Brain microvascular endothelial cell (primary cell): ENCODE measurements around the gene NSD1.

ENCODE experiments used
- DNase-seq: peaks from one replicate; pipeline ENCODE4 v3.0.0-alpha.2; 2020
- H3K27ac ChIP-seq: fragments of 250-450 bp; sonication (Bioruptor Pico); 2 replicates; pipeline ENCODE4 v1.5.1; 2020; ENCODE audit warnings: mild to moderate bottlenecking, moderate library complexity
- H3K27me3 ChIP-seq: fragments of 250-450 bp; sonication (Bioruptor Pico); replicated peaks from 2 replicates; pipeline ENCODE4 v1.5.1; 2020; ENCODE audit warnings: mild to moderate bottlenecking
- H3K36me3 ChIP-seq: fragments of 250-450 bp; sonication (Bioruptor Pico); replicated peaks from 2 replicates; pipeline ENCODE4 v1.5.1; 2020; ENCODE audit warnings: mild to moderate bottlenecking
- H3K4me3 ChIP-seq: 2 replicates; pipeline ENCODE4 v1.5.1; 2011; ENCODE audit warnings: low read depth, mild to moderate bottlenecking, control low read depth, low read length, moderate library complexity
- in situ Hi-C: cut with HindIII; loops from 2 replicates; pipeline ENCODE4 v1.10.0; 2017; ENCODE audit warnings: low sequenced_read_pairs, low pct_ligation_motif_present
- TF ChIP-seq, protein P1 (sequence below): IDR thresholded peaks from 2 replicates; pipeline ENCODE4 v1.5.1; 2011; ENCODE audit warnings: low read depth, mild to moderate bottlenecking, moderate library complexity, low read length, control low read depth, inconsistent platforms; ENCODE audit errors: missing control alignments

NSD1 gene

GRCh38 chr5:177111720-177112394, 21.7 kb upstream of the NSD1 start:
- TF ChIP-seq, protein P1, sequence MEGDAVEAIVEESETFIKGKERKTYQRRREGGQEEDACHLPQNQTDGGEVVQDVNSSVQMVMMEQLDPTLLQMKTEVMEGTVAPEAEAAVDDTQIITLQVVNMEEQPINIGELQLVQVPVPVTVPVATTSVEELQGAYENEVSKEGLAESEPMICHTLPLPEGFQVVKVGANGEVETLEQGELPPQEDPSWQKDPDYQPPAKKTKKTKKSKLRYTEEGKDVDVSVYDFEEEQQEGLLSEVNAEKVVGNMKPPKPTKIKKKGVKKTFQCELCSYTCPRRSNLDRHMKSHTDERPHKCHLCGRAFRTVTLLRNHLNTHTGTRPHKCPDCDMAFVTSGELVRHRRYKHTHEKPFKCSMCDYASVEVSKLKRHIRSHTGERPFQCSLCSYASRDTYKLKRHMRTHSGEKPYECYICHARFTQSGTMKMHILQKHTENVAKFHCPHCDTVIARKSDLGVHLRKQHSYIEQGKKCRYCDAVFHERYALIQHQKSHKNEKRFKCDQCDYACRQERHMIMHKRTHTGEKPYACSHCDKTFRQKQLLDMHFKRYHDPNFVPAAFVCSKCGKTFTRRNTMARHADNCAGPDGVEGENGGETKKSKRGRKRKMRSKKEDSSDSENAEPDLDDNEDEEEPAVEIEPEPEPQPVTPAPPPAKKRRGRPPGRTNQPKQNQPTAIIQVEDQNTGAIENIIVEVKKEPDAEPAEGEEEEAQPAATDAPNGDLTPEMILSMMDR: peak; percentile 98
- DNase-seq: no peak
- Histone ChIP-seq H3K4me3 (no peak overlapping the region), H3K27me3 (no peaks in the 10 kb centered on the region), H3K36me3 (no peaks in the 10 kb centered on the region), H3K27ac (no peak overlapping the region)
- in situ Hi-C loops: no loop called here

- TF ChIP-seq, protein P1: no peak
- in situ Hi-C loops: no loop called here
- H3K36me3 ChIP-seq: no peaks in the 10 kb centered on the region
- no peak overlapping the region for H3K27ac ChIP-seq
- H3K4me3 ChIP-seq: no peak overlapping the region
- DNase-seq: no peak
- no peaks in the 10 kb centered on the region for H3K27me3 ChIP-seq
These were observed 20.9 kb upstream of the NSD1 start for GRCh38 chr5:177112589-177113220.

DNA sequence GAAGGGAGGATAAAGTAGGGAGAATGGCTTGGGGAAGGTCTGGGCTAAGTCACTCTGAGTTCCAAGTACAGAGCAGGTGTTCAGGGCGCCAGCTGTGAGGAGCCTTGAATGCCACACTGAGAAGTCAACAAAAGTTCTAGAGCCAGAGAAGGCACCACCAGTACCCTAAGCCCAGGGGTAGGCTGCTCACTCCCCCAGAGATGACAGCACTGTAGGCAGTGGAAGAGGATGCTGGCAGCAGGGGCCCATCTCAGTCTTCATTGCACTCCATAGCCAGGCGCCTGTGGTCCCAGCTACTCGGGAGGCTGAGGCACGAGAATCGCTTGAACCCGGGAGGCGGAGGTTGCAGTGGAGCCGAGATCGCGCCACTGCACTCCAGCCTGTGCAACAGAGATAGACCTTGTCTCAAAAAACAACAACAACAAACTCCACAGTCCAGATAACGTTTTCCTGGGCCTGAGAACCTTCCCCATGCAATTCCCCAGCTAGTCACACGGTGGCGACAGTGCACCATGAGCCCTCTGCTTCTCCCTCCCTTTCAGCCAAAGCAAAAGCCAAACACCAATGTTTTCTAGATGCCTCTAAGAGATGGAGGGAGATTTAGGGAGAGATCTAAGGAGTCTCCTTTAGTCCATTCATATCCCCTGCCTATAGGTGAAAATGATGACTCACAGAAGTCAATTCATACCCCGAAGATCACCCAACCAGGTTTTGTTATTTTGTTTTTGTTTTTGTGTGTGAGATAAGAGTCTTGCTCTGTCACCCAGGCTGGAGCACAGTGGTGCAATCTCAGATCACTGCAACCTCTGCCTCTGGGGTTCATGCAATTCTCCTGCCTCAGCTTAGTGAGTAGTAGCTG, 19.8 kb upstream of the NSD1 start:
- H3K36me3 ChIP-seq: no peaks in the 10 kb centered on the region
- peak; percentile 71 for DNase-seq
- H3K27ac ChIP-seq: no peak overlapping the region
- TF ChIP-seq, protein P1: peak; percentile 99
- no peak overlapping the region for H3K4me3 ChIP-seq
- in situ Hi-C loops: no loop called here
- no peaks in the 10 kb centered on the region for H3K27me3 ChIP-seq

DNA sequence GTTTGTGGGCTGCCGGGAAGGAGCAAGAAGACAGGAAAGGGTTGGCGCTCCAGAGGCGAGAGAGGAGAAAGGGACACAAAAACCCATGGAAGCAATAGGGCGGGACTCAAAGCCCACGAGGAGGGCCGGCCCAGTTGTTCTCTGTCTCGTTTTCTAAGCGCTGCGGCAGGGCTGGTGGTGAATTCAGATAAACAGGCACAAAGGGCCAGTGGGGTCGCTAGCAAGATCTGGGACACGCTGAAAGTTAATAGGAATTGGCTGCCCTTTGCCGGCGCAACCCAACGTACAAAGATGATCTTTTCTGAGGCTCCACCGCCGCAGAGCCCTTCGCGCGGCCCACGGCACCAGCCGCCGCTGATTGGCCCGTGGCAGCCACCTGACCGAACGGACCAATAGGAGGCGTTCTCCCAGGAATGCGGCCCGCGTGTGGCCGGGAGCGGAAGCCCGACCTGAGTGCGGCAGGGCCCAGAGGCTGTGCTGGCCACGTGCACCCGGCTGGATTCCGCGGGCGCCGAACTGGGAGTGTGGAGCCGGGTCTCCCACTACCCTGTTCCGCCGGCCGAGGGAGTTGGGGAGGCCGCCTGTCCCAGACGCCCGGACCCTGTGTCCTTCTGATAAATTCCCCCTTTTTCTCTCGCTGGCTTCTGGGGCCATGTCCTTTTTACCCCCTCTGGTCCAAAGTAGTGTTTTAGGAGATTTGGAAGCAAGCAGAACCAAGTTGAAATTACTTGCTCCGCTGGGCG, 16.8 kb upstream of the NSD1 start:
- DNase-seq: peak; percentile 70
- TF ChIP-seq, protein P1: no peak
- Histone ChIP-seq H3K4me3 (peak overlapping the region; percentile 22), H3K36me3 (no peaks in the 10 kb centered on the region), H3K27ac (peak overlapping the region; percentile 20), H3K27me3 (no peaks in the 10 kb centered on the region)
- in situ Hi-C loops: no loop called here

- H3K27me3 ChIP-seq: no peaks in the 10 kb centered on the region
- in situ Hi-C loops: no loop called here
- no peak overlapping the region for H3K4me3 ChIP-seq
- DNase-seq: no peak
- TF ChIP-seq, protein P1: no peak
- no peaks in the 10 kb centered on the region for H3K36me3 ChIP-seq
- no peak overlapping the region for H3K27ac ChIP-seq
These were observed 16.0 kb upstream of the NSD1 start for GRCh38 chr5:177117441-177118045.
